ENCODE measurements around the gene FBXO4. TPM values are rescaled to one million over a fixed set of nuclear protein-coding genes. Genes with fewer than 3 reads are reported as not detected.

The FBXO4 gene
- total and polyA plus RNA-seq, 2 of the 8 experiments (the other 6 are each of a cell fraction or from before 2014, with no cell fraction given): 0.60 to 0.88 TPM

- CTCF ChIA-PET (ENCODE audit: partially characterized antibody): interaction anchor here (1.2 to 1.8 kb wide), 2 partner anchors 32 to 43 kb away, joined by 3 to 5 read pairs; no protein-coding TSS in a partner anchor
- H3K36me3 ChIP-seq (ENCODE audit: control insufficient read depth in 2 of 4, insufficient read depth in 4 of 4, low read length in 3 of 4): no peaks in the 10 kb centered on the region
- H4K91ac ChIP-seq (replicated peaks; ENCODE audit: insufficient read length, low read length): no peak overlapping the region
- no peak overlapping the region for H2BK5ac ChIP-seq (ENCODE audit: low read depth, low read length)
- no peak overlapping the region for H3K4me3 ChIP-seq (ENCODE audit: extremely low read depth in 1 of 4, insufficient read depth in 2 of 4, low read depth in 3 of 4, low read length in 4 of 4)
- no peak overlapping the region for H3K27ac ChIP-seq (ENCODE audit: low read depth, low read length)
- no peak overlapping the region for H4K5ac ChIP-seq (ENCODE audit: insufficient read length, low read depth, low read length)
- no peak overlapping the region for H3K4me2 ChIP-seq (ENCODE audit: insufficient read depth in 1 of 2, low read depth in 2 of 2, low read length in 2 of 2)
- no peak for DNase-seq (ENCODE audit: low read depth in 1 of 2, low spot score in 2 of 2)
- no peak overlapping the region for H2BK12ac ChIP-seq (ENCODE audit: low read depth, low read length)
- no peak overlapping the region for H2BK120ac ChIP-seq (replicated peaks; ENCODE audit: low read depth, low read length)
- no peak overlapping the region for H2BK20ac ChIP-seq (ENCODE audit: low read length)
- 0 out of 4 replicates have a peak, but pooled peaks cover 0 to 2% of the 10 kb centered on the region in 2 experiments for H3K9me3 ChIP-seq (ENCODE audit: insufficient read depth in 2 of 2, low read depth in 1 of 2, low read length in 1 of 2)
- H2AFZ ChIP-seq (ENCODE audit: low read length): no peak overlapping the region
- no peak overlapping the region for H2AK5ac ChIP-seq (ENCODE audit: low read depth, low read length)
- TF ChIP-seq KDM5A (IDR thresholded peaks at IDR 0.05; ENCODE audit: low read length) (no peak), CHD2 (IDR thresholded peaks at IDR 0.05; ENCODE audit: low read length) (no peak), CEBPB (IDR thresholded peaks at IDR 0.05; ENCODE audit: low read depth, low read length) (no peak), SP4 (IDR thresholded peaks at IDR 0.05; ENCODE audit: low read length) (no peak)
- no peak overlapping the region for H3K14ac ChIP-seq (ENCODE audit: insufficient read length)
- no peak overlapping the region for H4K8ac ChIP-seq (ENCODE audit: extremely low read depth, insufficient read depth, low read length)
- no peak overlapping the region for H3K56ac ChIP-seq (replicated peaks; ENCODE audit: insufficient read length, low read depth, low read length)
- H3K9ac ChIP-seq (replicated peaks in 1 of 4; ENCODE audit: extremely low read depth in 1 of 4, low read depth in 3 of 4, low read length in 3 of 4): no peak overlapping the region
- no peak overlapping the region for H3K23ac ChIP-seq (ENCODE audit: insufficient read length)
- no peak overlapping the region for H3K18ac ChIP-seq (ENCODE audit: extremely low read depth, low read length)
- H3K4me1 ChIP-seq (replicated peaks in 1 of 4; ENCODE audit: control insufficient read depth in 3 of 4, insufficient read depth in 4 of 4, low read length in 3 of 4): no peaks in the 10 kb centered on the region
- no peaks in the 10 kb centered on the region for H3K27me3 ChIP-seq (replicated peaks in 1 of 4; ENCODE audit: control insufficient read depth in 3 of 4, extremely low read depth in 1 of 4, insufficient read depth in 3 of 4, low read length in 3 of 4)
- WGBS, 2 experiments (ENCODE audit: extremely low coverage in 1 of 2, insufficient coverage in 1 of 2, insufficient read length in 1 of 2, insufficient replicate concordance in 2 of 2, low coverage in 1 of 2, low lambda C conversion rate in 2 of 2, missing lambda C conversion rate in 1 of 2): 89% methylated on average over 2 of the region's 2 CpGs; no CpG with 5 or more reads in 1 of the 2 experiments
- POLR2A ChIA-PET (ENCODE audit: partially characterized antibody): no interaction called here
- no peaks in the 10 kb centered on the region for H3K79me2 ChIP-seq (ENCODE audit: control insufficient read depth in 1 of 2, insufficient read depth in 2 of 2, low read length in 2 of 2)
- H4K20me1 ChIP-seq (replicated peaks in 1 of 2; ENCODE audit: control insufficient read depth in 1 of 2, insufficient read depth in 2 of 2, low read length in 2 of 2): no peaks in the 10 kb centered on the region
- no peaks in the 10 kb centered on the region for H3K23me2 ChIP-seq (ENCODE audit: low read depth, low read length)
- H3K4ac ChIP-seq (replicated peaks; ENCODE audit: insufficient read length, low read depth, low read length): no peak overlapping the region
- H3K79me1 ChIP-seq (ENCODE audit: low read depth, low read length): no peaks in the 10 kb centered on the region
- no peak overlapping the region for H2BK15ac ChIP-seq (ENCODE audit: low read length)
- no peak for FAIRE-seq
Measured at GRCh38 chr5:41973887-41974286, 48.8 kb downstream of the FBXO4 start.

All from H1 (cell line).